Left lung (tissue), 10 donors: ENCODE results near the gene GPC6. TPM values are rescaled to one million over a fixed set of nuclear protein-coding genes. Genes with fewer than 3 reads are reported as not detected.

Experiments used
- ATAC-seq: fragments of 200-7000 bp; cut with Tn5 transposase; one replicate; pipeline ENCODE4 v1.9.1; 2020; ENCODE audit warnings: moderate library complexity
- DNase-seq, 4 donors: peaks; one replicate each; pipeline ENCODE4 v3.0.0-alpha.2; 2013 to 2020
- H3K27ac ChIP-seq, 2 donors: fragments of 200-600 bp; sonication (generic) in 1 of 2; one replicate each; pipeline versions ENCODE4 v1.5.0 to v1.8.0; 2020 to 2021
- H3K27me3 ChIP-seq, 2 donors: fragments of 200-600 bp; sonication (generic) in 1 of 2; one replicate each; pipeline versions ENCODE4 v1.5.0 to v1.8.0; 2020 to 2021
- H3K36me3 ChIP-seq, 2 donors: fragments of 200-600 bp; sonication (generic) in 1 of 2; one replicate each; pipeline versions ENCODE4 v1.5.0 to v1.8.0; 2020 to 2021
- H3K4me1 ChIP-seq, 2 donors: fragments of 200-600 bp; one replicate each; pipeline ENCODE4 v1.8.0; 2021
- H3K4me3 ChIP-seq, 2 donors: fragments of 200-600 bp; sonication (generic) in 1 of 2; one replicate each; pipeline versions ENCODE4 v1.5.0 to v1.8.0; 2020 to 2021; ENCODE audit warnings: mild to moderate bottlenecking in 1 of 2
- H3K9me3 ChIP-seq, 2 donors: fragments of 200-600 bp; sonication (generic) in 1 of 2; one replicate each; pipeline versions ENCODE4 v1.5.0 to v1.8.0; 2020 to 2021
- CTCF ChIP-seq, 2 donors: fragments of 200-600 bp; sonication (generic) in 1 of 2; IDR thresholded peaks; one replicate each; pipeline versions ENCODE4 v1.5.0 to v1.8.0; 2021; ENCODE audit warnings: antibody characterized with exemption in 2 of 2
- intact Hi-C, 2 donors: fragments of 100-400 bp; cut with DNase I; formaldehyde crosslinking; loops; one replicate each; pipeline versions ENCODE4 v1.11.2 to v1.14.2; 2022
- polyA plus RNA-seq, 6 donors: library from polyadenylated mRNA; unstranded; fragments of 120-200 nt; gene quantifications; one replicate each; pipeline ENCODE4 v1.2.1, GENCODE V29; 2013; ENCODE audit not compliant: insufficient read length in 6 of 6
- total RNA-seq, 2 donors: library from RNA; stranded (reverse); fragmentation: NEBNext Ultra II Directional; extraction: Animal tissue kit (Norgen Biotek cat#: 25700); gene quantifications; one replicate each; pipeline ENCODE4 v1.2.1, GENCODE V29; 2021
- donor health status: DM: no; HTN: yes; CAD: no.
- donor health status: DM: no; HTN: no; CAD: no.

Gene GPC6
- total and polyA plus RNA-seq, 8 donors: 9.6 to 25.8 (median 21.1) TPM

GRCh38 chr13:93266681-93267080, 40.1 kb downstream of the GPC6 start:
- Histone ChIP-seq H3K27me3 (no peaks in the 10 kb centered on the region), H3K27ac (no peak overlapping the region), H3K9me3 (no peaks in the 10 kb centered on the region), H3K4me3 (no peak overlapping the region), H3K36me3 (no peaks in the 10 kb centered on the region), H3K4me1 (no peaks in the 10 kb centered on the region)
- intact Hi-C loops: no loop called here
- no peak for DNase-seq
- no peak for ATAC-seq
- no peak for TF ChIP-seq CTCF (IDR thresholded peaks at IDR 0.05)

- no peak overlapping the region for H3K27ac ChIP-seq
Measured at GRCh38 chr13:93268327-93269028, 41.9 kb downstream of the GPC6 start.

GRCh38 chr13:93270769-93271742, 44.4 kb downstream of the GPC6 start:
- TF ChIP-seq CTCF (IDR thresholded peaks at IDR 0.05): no peak
- ATAC-seq (peak; percentile 89), DNase-seq (no peak)
- Histone ChIP-seq H3K27me3 (no peaks in the 10 kb centered on the region), H3K36me3 (no peaks in the 10 kb centered on the region), H3K9me3 (no peaks in the 10 kb centered on the region), H3K4me3 (no peak overlapping the region), H3K4me1 (no peaks in the 10 kb centered on the region), H3K27ac (peak overlapping the region; percentile 34 to 49)
- intact Hi-C loops: no loop called here

More at GRCh38 chr13:93268327-93269028, 41.9 kb downstream of the GPC6 start:
- ATAC-seq (no peak), DNase-seq (no peak)
- Histone ChIP-seq H3K4me3 (no peak overlapping the region), H3K27me3 (no peaks in the 10 kb centered on the region), H3K36me3 (no peaks in the 10 kb centered on the region), H3K9me3 (no peaks in the 10 kb centered on the region), H3K4me1 (no peaks in the 10 kb centered on the region)
- TF ChIP-seq CTCF (IDR thresholded peaks at IDR 0.05): no peak
- intact Hi-C loops: no loop called here

- no peaks in the 10 kb centered on the region for H3K27me3 ChIP-seq
- no peak for DNase-seq
- TF ChIP-seq CTCF (IDR thresholded peaks at IDR 0.05): no peak
- no peak overlapping the region for H3K27ac ChIP-seq
- H3K4me3 ChIP-seq: no peak overlapping the region
- intact Hi-C loops: no loop called here
- H3K36me3 ChIP-seq: no peaks in the 10 kb centered on the region
- H3K4me1 ChIP-seq: no peaks in the 10 kb centered on the region
- no peaks in the 10 kb centered on the region for H3K9me3 ChIP-seq
- no peak for ATAC-seq
Measured at GRCh38 chr13:93279982-93280381, 53.4 kb downstream of the GPC6 start.

- Histone ChIP-seq H3K9me3 (no peaks in the 10 kb centered on the region), H3K27me3 (no peaks in the 10 kb centered on the region), H3K36me3 (no peaks in the 10 kb centered on the region), H3K4me3 (no peak overlapping the region), H3K27ac (no peak overlapping the region), H3K4me1 (no peaks in the 10 kb centered on the region)
- no peak for ATAC-seq
- intact Hi-C loops: no loop called here
- no peak for DNase-seq
- no peak for TF ChIP-seq CTCF (IDR thresholded peaks at IDR 0.05)
Measured at GRCh38 chr13:93280688-93281087, 54.1 kb downstream of the GPC6 start.
